PC-3 (cell line): ENCODE measurements around the gene ORM2. TPM values are rescaled to one million over a fixed set of nuclear protein-coding genes. Genes with fewer than 3 reads are reported as not detected.

Source experiments
- ATAC-seq: fragments of 200-7000 bp; cut with Tn5 transposase; 2 replicates; pipeline ENCODE4 v1.9.1; 2020; ENCODE audit warnings: mild to moderate bottlenecking, moderate library complexity
- BruUV-seq: library from RNA; stranded (reverse); fragments of 400-500 nt; replicated peaks from 2 replicates; lab custom pipeline; 2021; lab: Mats Ljungman, UMichigan
- CTCF ChIA-PET: fragments of 300-600 bp; sonication (Branson Sonifier 250); formaldehyde crosslinking; loops from one replicate; lab custom pipeline; 2022; ENCODE audit warnings: antibody characterized with exemption; lab: Charles Lee
- POLR2A ChIA-PET: fragments of 300-600 bp; sonication (Branson Sonifier 250); formaldehyde crosslinking; loops from one replicate; lab custom pipeline; 2022; ENCODE audit warnings: antibody characterized with exemption; ENCODE audit not compliant: unreplicated experiment; lab: Charles Lee
- DNase-seq: peaks from one replicate; pipeline ENCODE4 v3.0.0-alpha.2; 2015
- H2AFZ ChIP-seq: fragments of 300-600 bp; sonication (generic); 2 replicates; pipeline ENCODE4 v1.6.0; 2016; ENCODE audit warnings: antibody characterized with exemption, low read length
- H3F3A ChIP-seq: fragments of 300-600 bp; sonication (generic); one replicate; pipeline ENCODE4 v1.6.0; 2017; ENCODE audit warnings: antibody characterized with exemption, low read length, control low read depth, mild to moderate bottlenecking; ENCODE audit not compliant: unreplicated experiment
- H3K27ac ChIP-seq: fragments of 300-600 bp; sonication (generic); 2 replicates; pipeline ENCODE4 v1.5.1; 2016; ENCODE audit warnings: mild to moderate bottlenecking, low read length
- H3K27me3 ChIP-seq: fragments of 300-600 bp; sonication (generic); 2 replicates; pipeline ENCODE4 v1.6.1; 2016; ENCODE audit warnings: low read length, mixed read lengths
- H3K36me3 ChIP-seq: fragments of 300-600 bp; sonication (generic); 2 replicates; pipeline ENCODE4 v1.6.1; 2016; ENCODE audit warnings: low read depth, mixed run types, low read length, mixed read lengths
- H3K4me1 ChIP-seq: fragments of 300-600 bp; sonication (generic); 2 replicates; pipeline ENCODE4 v1.5.1; 2016; ENCODE audit warnings: low read length; ENCODE audit not compliant: insufficient read depth
- H3K4me2 ChIP-seq: fragments of 300-600 bp; sonication (generic); 2 replicates; pipeline ENCODE4 v1.6.0; 2016; ENCODE audit warnings: low read length
- H3K4me3 ChIP-seq: fragments of 300-600 bp; sonication (generic); 2 replicates; pipeline ENCODE4 v1.5.1; 2016; ENCODE audit warnings: mild to moderate bottlenecking, low read length, mixed read lengths
- H3K79me2 ChIP-seq: fragments of 300-600 bp; sonication (generic); 2 replicates; pipeline ENCODE4 v1.6.1; 2017; ENCODE audit warnings: low read length, mixed read lengths
- H3K9ac ChIP-seq: fragments of 300-600 bp; sonication (generic); 2 replicates; pipeline ENCODE4 v1.6.0; 2016; ENCODE audit warnings: mild to moderate bottlenecking, low read length
- H3K9me2 ChIP-seq: fragments of 300-600 bp; sonication (generic); replicated peaks from 2 replicates; pipeline ENCODE4 v1.6.1; 2016; ENCODE audit warnings: mixed run types, low read length, mixed read lengths
- H3K9me3 ChIP-seq: fragments of 300-600 bp; sonication (generic); 2 replicates; pipeline ENCODE4 v1.6.1; 2016; ENCODE audit warnings: low read length, mixed read lengths
- H4K20me1 ChIP-seq: fragments of 300-600 bp; sonication (generic); 2 replicates; pipeline ENCODE4 v1.6.1; 2016; ENCODE audit warnings: low read length, mixed read lengths
- CTCF ChIP-seq: fragments of 300-600 bp; sonication (generic); conservative IDR thresholded peaks from 2 replicates; pipeline ENCODE4 v1.5.1; 2017; ENCODE audit warnings: antibody characterized with exemption, low read depth, mild to moderate bottlenecking, low read length
- EZH2 ChIP-seq: fragments of 300-600 bp; sonication (generic); IDR thresholded peaks from one replicate; pipeline ENCODE4 v1.6.1; 2017; ENCODE audit warnings: antibody characterized with exemption, mild to moderate bottlenecking, low read length; ENCODE audit not compliant: unreplicated experiment
- EZH2phosphoT487 ChIP-seq: fragments of 300-600 bp; sonication (generic); IDR thresholded peaks from 2 replicates; pipeline ENCODE4 v1.6.1; 2018; ENCODE audit warnings: mild to moderate bottlenecking, antibody characterized with exemption, low read length, borderline replicate concordance
- intact Hi-C: fragments of 100-400 bp; cut with micrococcal nuclease; formaldehyde crosslinking; loops from 2 replicates; pipeline ENCODE4 v1.9.0; 2023
- total RNA-seq: library from RNA; depleted of rRNA; stranded (reverse); fragments of >200 nt; gene quantifications from 2 replicates; pipeline ENCODE4 v1.2.3, GENCODE V29; 2014

The ORM2 gene
- total RNA-seq, 1 experiment from 2014 or later, result not detected

GRCh38 chr9:114296338-114296737 is 33.3 kb upstream of the ORM2 start:
- H3K27ac ChIP-seq, result no peak overlapping the region
- ChIA-PET CTCF (no interaction called here), POLR2A (no interaction called here)
- no peak overlapping the region for H3K9ac ChIP-seq
- H3K36me3 ChIP-seq, result peaks cover 6% of the 10 kb centered on the region; the same call in 1 of the 2 replicates
- DNase-seq, result no peak
- no peaks in the 10 kb centered on the region for H3K79me2 ChIP-seq
- H3K9me3 ChIP-seq, result no peaks in the 10 kb centered on the region
- BruUV-seq, result no TSS peak
- H3K9me2 ChIP-seq, result no peaks in the 10 kb centered on the region
- H2AFZ ChIP-seq, result no peak overlapping the region
- intact Hi-C loops, result no loop called here
- no peaks in the 10 kb centered on the region for H3K27me3 ChIP-seq
- no peak overlapping the region for H3K4me3 ChIP-seq
- no peak for ATAC-seq
- no peaks in the 10 kb centered on the region for H3K4me1 ChIP-seq
- H4K20me1 ChIP-seq, result no peaks in the 10 kb centered on the region
- H3K4me2 ChIP-seq, result no peak overlapping the region
- TF ChIP-seq CTCF (no peak), EZH2 (no peak), EZH2phosphoT487 (no peak)
- H3F3A ChIP-seq, result no peaks in the 10 kb centered on the region

DNA sequence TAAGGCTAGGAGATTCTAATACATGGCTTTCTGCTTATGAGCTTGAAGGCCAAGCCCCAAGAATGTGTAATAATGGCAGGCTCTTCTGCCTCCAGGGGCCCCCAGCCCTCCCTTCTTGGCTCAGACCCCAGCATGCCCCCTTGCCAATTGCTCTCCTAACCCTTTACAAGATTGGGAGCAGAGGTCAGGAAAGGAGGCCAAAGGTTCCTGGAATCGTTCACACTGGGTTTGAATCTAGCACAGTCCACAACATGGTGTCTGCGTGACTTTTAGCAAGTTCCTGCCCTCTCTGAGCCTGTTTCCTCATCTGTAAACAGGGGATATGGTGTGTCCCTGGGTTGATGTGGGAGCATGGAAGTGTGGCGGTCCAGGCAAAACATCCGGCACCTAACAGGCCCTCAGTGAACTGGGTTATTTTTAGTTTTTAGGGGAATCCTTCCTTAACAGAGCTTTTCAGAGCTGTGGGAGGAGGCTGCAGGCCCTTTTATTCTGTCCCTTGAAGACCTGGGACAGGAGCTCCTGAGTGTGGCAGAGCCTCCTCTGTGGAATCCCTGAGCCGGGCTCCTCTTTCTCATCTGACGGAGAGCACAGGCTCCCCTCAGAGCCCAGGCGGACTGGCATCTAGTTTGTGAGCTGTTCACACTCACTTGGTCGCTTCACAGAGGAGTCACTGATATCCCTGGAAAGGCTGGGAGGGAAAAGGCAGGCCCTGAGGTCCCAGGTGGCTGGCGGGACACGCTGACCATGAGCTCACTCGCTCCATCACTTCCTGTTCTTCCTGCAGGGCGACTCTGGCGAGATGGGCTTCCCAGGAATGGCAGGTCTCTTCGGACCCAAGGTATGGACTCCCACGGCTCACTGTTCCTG is 30.1 kb upstream of the ORM2 start:
- POLR2A ChIA-PET, result no interaction called here
- H3K36me3 ChIP-seq, result peaks cover 6% of the 10 kb centered on the region; the same call in 1 of the 2 replicates

More for the DNA sequence above, 30.1 kb upstream of the ORM2 start:
- H3F3A ChIP-seq, result no peaks in the 10 kb centered on the region
- intact Hi-C loops, result no loop called here
- CTCF ChIA-PET, result no interaction called here
- H3K9me3 ChIP-seq, result no peaks in the 10 kb centered on the region
- no peaks in the 10 kb centered on the region for H3K79me2 ChIP-seq
- no peak overlapping the region for H3K4me2 ChIP-seq
- DNase-seq (no peak), ATAC-seq (no peak)
- no peak overlapping the region for H3K9ac ChIP-seq
- no peaks in the 10 kb centered on the region for H3K9me2 ChIP-seq
- TF ChIP-seq CTCF (no peak), EZH2phosphoT487 (no peak), EZH2 (no peak)
- no peaks in the 10 kb centered on the region for H3K4me1 ChIP-seq
- no peak overlapping the region for H2AFZ ChIP-seq
- H4K20me1 ChIP-seq, result no peaks in the 10 kb centered on the region
- BruUV-seq, result no TSS peak
- H3K4me3 ChIP-seq, result no peak overlapping the region
- H3K27me3 ChIP-seq, result no peaks in the 10 kb centered on the region
- no peak overlapping the region for H3K27ac ChIP-seq
